ENCODE measurements around the gene DMD. TPM values are rescaled to one million over a fixed set of nuclear protein-coding genes. Genes with fewer than 3 reads are reported as not detected.

The DMD gene
- total RNA-seq, 3 donors from 2014 or later (not counting 1 experiment from before 2014, with no cell fraction given): not detected

DNA sequence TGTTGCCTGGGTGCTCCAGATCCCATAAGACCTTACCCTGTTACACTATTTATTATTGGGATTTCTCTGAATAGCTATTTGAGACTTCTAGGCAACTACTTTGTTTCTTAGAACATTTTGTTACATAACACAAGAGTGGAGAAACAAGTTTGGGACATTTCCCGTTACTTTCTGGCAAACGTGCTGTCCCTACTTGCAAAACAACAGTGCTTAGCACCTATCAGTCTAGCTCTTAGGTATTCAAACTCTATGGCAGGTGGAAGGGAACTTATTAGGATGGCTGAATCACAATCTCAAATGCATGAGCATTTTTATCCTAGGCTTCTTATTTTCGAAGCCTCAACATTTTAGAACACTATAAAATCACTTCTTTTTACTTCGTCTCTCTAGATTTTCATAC, 613.6 kb downstream of the DMD start:
- 100% methylated on average over 1 of the region's 4 CpGs for WGBS (ENCODE audit: insufficient coverage)
- Histone ChIP-seq H3K36me3 (ENCODE audit: control insufficient read depth, insufficient read depth, low read length) (no peaks in the 10 kb centered on the region), H3K4me3 (ENCODE audit: low read length) (no peak overlapping the region), H3K9me3 (ENCODE audit: control insufficient read depth, insufficient read depth, low read length) (peaks cover 1% of the 10 kb centered on the region), H3K4me1 (ENCODE audit: control insufficient read depth, insufficient read depth, low read length) (no peaks in the 10 kb centered on the region), H3K27ac (ENCODE audit: low read length) (no peak overlapping the region), H3K27me3 (ENCODE audit: control insufficient read depth, insufficient read depth, low read length) (no peaks in the 10 kb centered on the region)
- H3K4me3 Mint-ChIP-seq: no peak overlapping the region
- intact Hi-C loops (cut with micrococcal nuclease): no loop called here
- no peaks in the 10 kb centered on the region for H3K36me3 Mint-ChIP-seq
- no peak overlapping the region for H3K27ac Mint-ChIP-seq
- no peak for ATAC-seq
- no peaks in the 10 kb centered on the region for H3K4me1 Mint-ChIP-seq
- no peaks in the 10 kb centered on the region for H3K27me3 Mint-ChIP-seq (ENCODE audit: low read depth in 2 of 2)
- DNase-seq: no peak
- H3K9me3 Mint-ChIP-seq: peaks cover 7 to 10% of the 10 kb centered on the region in 2 donors
- TF ChIP-seq, protein P1, sequence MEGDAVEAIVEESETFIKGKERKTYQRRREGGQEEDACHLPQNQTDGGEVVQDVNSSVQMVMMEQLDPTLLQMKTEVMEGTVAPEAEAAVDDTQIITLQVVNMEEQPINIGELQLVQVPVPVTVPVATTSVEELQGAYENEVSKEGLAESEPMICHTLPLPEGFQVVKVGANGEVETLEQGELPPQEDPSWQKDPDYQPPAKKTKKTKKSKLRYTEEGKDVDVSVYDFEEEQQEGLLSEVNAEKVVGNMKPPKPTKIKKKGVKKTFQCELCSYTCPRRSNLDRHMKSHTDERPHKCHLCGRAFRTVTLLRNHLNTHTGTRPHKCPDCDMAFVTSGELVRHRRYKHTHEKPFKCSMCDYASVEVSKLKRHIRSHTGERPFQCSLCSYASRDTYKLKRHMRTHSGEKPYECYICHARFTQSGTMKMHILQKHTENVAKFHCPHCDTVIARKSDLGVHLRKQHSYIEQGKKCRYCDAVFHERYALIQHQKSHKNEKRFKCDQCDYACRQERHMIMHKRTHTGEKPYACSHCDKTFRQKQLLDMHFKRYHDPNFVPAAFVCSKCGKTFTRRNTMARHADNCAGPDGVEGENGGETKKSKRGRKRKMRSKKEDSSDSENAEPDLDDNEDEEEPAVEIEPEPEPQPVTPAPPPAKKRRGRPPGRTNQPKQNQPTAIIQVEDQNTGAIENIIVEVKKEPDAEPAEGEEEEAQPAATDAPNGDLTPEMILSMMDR (IDR thresholded peaks at IDR 0.05): no peak

DNA sequence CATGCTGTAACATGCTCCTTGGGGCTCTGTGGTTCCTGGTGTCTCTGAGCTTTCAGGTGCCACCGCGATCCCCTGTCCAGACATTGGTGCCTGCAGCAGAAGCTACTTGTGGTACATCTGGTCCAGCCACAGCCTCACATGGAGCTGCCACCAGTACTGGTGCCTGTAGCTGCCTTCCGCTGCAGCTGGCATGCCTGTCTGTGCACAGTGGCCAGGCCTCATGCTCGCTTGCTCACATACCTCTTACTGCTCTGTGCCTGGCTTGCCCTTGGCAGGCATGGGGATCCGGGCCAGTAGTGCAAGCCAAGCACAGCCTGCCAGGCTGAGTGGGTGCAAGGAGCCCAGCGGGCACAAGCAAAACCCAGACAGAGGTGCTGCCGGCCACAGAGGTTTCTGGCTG, 618.6 kb downstream of the DMD start:
- 82% methylated on average over 7 of the region's 7 CpGs for WGBS (ENCODE audit: insufficient coverage)
- no peaks in the 10 kb centered on the region for H3K4me1 Mint-ChIP-seq
- Histone ChIP-seq H3K4me1 (ENCODE audit: control insufficient read depth, insufficient read depth, low read length) (no peaks in the 10 kb centered on the region), H3K36me3 (ENCODE audit: control insufficient read depth, insufficient read depth, low read length) (no peaks in the 10 kb centered on the region), H3K4me3 (ENCODE audit: low read length) (no peak overlapping the region), H3K27me3 (ENCODE audit: control insufficient read depth, insufficient read depth, low read length) (no peaks in the 10 kb centered on the region), H3K9me3 (ENCODE audit: control insufficient read depth, insufficient read depth, low read length) (peaks cover 7% of the 10 kb centered on the region), H3K27ac (ENCODE audit: low read length) (no peak overlapping the region)
- DNase-seq (no peak), ATAC-seq (no peak)
- no peaks in the 10 kb centered on the region for H3K27me3 Mint-ChIP-seq (ENCODE audit: low read depth in 2 of 2)
- intact Hi-C loops (cut with micrococcal nuclease): no loop called here
- peaks cover 3 to 13% of the 10 kb centered on the region in 2 donors for H3K9me3 Mint-ChIP-seq
- H3K4me3 Mint-ChIP-seq: no peak overlapping the region
- TF ChIP-seq, protein P1 (IDR thresholded peaks at IDR 0.05): no peak
- no peak overlapping the region for H3K27ac Mint-ChIP-seq
- H3K36me3 Mint-ChIP-seq: no peaks in the 10 kb centered on the region

DNA sequence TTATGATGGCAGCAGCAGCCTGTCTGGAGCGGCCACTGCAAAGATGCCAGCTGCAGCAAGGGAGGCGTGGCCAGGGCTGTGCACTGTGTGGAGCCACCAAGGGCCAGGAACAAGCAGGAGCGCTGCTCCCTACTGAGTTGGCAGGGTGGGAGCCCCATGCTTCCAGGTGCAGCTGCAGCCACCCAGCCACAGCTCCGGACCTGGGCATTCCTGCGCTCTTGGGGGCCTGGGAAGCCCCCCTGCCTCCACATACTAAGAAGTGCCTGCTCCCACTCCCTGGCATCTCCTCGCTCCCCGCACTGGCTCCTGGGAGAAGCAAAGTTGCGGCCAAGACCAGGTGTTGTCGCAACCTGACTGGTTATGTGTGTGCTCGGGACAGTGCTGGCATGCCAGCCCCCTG, 619.8 kb downstream of the DMD start:
- intact Hi-C loops (cut with micrococcal nuclease): no loop called here
- Histone ChIP-seq H3K4me3 (ENCODE audit: low read length) (no peak overlapping the region), H3K4me1 (ENCODE audit: control insufficient read depth, insufficient read depth, low read length) (no peaks in the 10 kb centered on the region), H3K36me3 (ENCODE audit: control insufficient read depth, insufficient read depth, low read length) (no peaks in the 10 kb centered on the region), H3K9me3 (ENCODE audit: control insufficient read depth, insufficient read depth, low read length) (peaks cover 7% of the 10 kb centered on the region), H3K27me3 (ENCODE audit: control insufficient read depth, insufficient read depth, low read length) (no peaks in the 10 kb centered on the region), H3K27ac (ENCODE audit: low read length) (no peak overlapping the region)
- WGBS (ENCODE audit: insufficient coverage): 91% methylated on average over 10 of the region's 10 CpGs
- H3K36me3 Mint-ChIP-seq: no peaks in the 10 kb centered on the region
- TF ChIP-seq, protein P1 (IDR thresholded peaks at IDR 0.05): no peak
- H3K4me1 Mint-ChIP-seq: no peaks in the 10 kb centered on the region
- peaks cover 2 to 10% of the 10 kb centered on the region in 2 donors for H3K9me3 Mint-ChIP-seq
- no peak overlapping the region for H3K4me3 Mint-ChIP-seq
- no peak for DNase-seq
- no peak for ATAC-seq
- H3K27ac Mint-ChIP-seq: no peak overlapping the region
- H3K27me3 Mint-ChIP-seq (ENCODE audit: low read depth in 2 of 2): no peaks in the 10 kb centered on the region

DNA sequence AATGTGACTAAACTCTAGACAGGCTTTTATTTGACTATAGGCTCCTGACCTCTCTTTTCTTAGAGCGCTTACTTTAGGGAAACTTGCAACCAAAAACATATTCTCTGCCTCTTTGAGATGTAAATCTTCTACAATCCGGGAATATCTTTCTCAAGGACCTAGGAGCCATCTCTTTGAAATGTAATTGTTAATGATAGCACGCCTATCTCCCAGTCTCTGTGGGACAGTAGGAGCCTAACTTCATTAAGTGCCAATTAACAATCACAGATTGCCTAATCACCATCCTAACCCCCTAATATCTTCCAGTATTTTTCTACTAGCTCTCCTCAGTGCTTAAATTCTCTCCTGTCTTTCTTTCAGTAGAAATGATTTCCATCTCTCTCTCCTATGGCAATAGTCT, 628.6 kb downstream of the DMD start:
- no peak overlapping the region for H3K4me3 ChIP-seq (ENCODE audit: low read length)
- Mint-ChIP-seq H3K27ac (no peak overlapping the region), H3K9me3 (peaks cover 0 to 6% of the 10 kb centered on the region in 2 donors), H3K36me3 (no peaks in the 10 kb centered on the region), H3K4me1 (no peaks in the 10 kb centered on the region), H3K4me3 (no peak overlapping the region), H3K27me3 (ENCODE audit: low read depth in 2 of 2) (no peaks in the 10 kb centered on the region)
- no peak overlapping the region for H3K27ac ChIP-seq (ENCODE audit: low read length)
- intact Hi-C loops (cut with micrococcal nuclease): no loop called here
- no peaks in the 10 kb centered on the region for H3K36me3 ChIP-seq (ENCODE audit: control insufficient read depth, insufficient read depth, low read length)
- TF ChIP-seq, protein P1 (IDR thresholded peaks at IDR 0.05): no peak
- no peak for DNase-seq
- WGBS (ENCODE audit: insufficient coverage): 77% methylated on average over 2 of the region's 3 CpGs
- ATAC-seq: no peak
- H3K4me1 ChIP-seq (ENCODE audit: control insufficient read depth, insufficient read depth, low read length): no peaks in the 10 kb centered on the region
- H3K9me3 ChIP-seq (ENCODE audit: control insufficient read depth, insufficient read depth, low read length): no peaks in the 10 kb centered on the region
- no peaks in the 10 kb centered on the region for H3K27me3 ChIP-seq (ENCODE audit: control insufficient read depth, insufficient read depth, low read length)

Data from natural killer cell (primary cell).